Iris pigment epithelial cell (primary cell): ENCODE results near the gene FSCN2.
"Not testable (repeated sequence)": the region's sequence is repeated elsewhere in the genome, so short reads cannot be mapped to it uniquely, and the experiment has no call there.

ENCODE experiments used
- DNase-seq: peaks from one replicate; pipeline ENCODE4 v3.0.0-alpha.2; 2011; ENCODE audit warnings: low read depth

The FSCN2 gene

DNA sequence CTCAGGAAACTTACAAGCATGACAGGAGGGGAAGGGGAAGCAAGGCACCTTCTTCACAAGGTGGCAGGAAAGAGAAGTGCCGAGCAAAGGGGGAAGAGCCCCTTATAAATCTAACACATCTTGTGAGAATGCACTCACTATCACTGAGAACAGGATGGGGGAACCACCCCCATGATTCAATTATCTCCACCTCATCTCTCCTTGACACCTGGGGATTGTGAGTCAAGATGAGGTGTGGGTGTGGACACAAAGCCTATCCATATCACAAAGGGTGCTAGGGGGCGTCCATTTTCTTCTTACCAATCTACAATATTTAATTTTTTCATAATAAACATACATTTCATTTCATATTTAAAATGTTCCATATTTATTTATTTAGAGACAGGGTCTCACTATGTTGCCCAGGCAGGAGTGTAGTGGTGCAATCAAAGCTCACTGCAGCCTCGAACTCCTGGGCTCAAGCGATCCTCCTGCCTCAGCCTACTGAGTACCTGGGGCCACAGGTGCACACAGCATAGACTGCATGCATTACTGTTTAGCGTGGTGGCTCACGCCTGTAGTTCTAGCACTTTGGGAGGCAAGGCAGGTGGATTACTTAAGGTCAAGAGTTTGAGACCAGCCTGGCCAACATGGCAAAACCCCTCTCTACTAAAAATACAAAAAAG is 50.5 kb downstream of the FSCN2 start:
- no peak for DNase-seq

DNA sequence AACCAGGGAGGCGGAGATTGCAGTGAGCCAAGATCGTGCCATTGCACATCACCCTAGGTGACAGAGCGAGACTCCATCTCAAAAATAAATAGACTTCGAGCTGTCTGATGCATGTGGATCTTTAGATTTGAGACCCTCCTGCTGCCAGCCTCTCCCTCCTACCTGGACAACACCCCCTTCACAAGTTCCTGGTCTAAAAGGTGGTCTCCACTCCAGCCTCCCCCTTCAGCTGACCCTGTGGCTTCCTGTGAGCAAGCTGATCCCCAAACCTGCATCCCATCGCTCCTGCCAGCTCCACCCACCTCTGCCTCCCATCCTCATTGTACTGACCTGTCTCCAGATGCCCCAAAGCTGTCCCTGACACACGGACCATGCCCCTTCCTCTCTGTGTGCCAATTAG is 51.1 kb downstream of the FSCN2 start:
- DNase-seq = no peak

GRCh38 chr17:81579821-81580321 is 51.7 kb downstream of the FSCN2 start:
- peak; percentile 92 for DNase-seq

DNA sequence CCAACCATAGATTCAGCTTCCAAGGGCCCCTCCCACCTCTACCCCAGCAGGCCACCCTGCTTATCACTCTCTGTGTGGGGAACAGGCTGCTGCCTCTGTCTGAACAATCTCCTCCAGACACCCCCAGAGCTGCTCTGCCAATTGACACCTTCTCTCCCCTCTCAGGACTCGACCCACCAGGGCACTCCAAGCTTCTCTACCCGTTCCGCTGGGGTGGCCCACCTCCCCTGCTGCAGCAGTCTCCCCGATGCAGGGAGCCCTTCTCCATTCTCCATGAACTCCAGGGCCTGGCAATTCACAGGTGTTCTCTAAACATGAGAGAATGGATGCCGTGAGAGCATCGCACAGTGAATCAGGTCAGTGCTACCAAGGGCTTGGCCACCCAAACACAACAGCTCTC is 52.3 kb downstream of the FSCN2 start:
- no peak for DNase-seq

DNA sequence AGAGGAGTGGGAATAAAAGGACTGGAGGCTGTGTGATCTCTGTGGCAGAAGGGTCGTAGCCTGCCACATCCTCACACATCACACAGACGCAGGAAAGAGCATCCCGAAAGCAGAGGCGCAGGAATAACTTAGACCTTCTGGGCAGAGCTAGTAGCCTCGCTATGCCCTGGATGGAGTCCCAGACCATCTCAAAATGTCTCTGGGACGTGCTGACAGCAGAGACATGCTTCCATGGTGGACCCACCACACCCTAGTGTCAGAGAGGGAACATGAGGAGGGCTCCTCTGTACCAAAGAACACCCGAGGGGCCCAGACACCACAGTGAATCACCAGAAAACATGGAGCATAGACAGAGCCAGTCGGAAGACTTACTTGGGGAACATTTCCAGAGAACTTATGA is 53.6 kb downstream of the FSCN2 start:
- DNase-seq = no peak

DNA sequence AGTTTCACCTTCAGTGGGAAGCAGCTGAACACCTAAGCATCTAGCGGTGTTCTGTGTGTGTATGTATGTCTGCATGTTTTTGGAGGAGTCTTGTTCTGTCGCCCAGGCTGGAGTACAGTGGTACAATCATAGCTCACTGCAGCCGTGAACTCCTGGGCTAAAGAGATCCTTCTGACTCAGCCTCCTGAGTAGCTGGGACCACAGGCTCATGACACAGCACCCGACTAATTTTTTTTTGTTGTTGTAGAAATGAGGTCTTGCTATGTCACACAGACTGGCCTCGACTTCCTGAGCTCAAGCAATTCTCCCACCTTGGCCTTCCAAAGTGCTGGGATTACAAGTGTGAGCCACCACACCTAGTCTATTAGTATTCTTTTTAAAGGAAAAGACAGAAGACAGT is 54.2 kb downstream of the FSCN2 start:
- DNase-seq = peak; percentile 85

DNA sequence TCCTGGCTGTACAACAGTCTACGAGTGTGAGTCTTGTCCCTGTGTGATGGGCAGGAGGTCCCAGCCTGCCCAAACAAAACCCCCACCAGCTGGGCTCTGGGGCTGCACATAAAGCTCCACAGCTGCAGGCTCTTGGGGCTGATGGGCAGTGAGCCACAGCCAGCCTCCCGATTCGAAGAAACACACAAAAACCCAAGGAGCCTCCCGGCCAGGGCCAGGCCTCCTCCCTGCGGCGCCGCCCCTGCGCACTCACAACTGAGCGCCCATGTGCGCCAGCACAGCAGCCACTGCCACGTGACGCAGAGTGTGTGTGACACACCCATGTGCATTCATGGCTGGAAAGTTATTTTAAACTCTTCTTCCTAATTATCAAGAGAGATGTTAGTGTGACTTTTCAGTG is 54.6 kb downstream of the FSCN2 start:
- DNase-seq = no peak

DNA sequence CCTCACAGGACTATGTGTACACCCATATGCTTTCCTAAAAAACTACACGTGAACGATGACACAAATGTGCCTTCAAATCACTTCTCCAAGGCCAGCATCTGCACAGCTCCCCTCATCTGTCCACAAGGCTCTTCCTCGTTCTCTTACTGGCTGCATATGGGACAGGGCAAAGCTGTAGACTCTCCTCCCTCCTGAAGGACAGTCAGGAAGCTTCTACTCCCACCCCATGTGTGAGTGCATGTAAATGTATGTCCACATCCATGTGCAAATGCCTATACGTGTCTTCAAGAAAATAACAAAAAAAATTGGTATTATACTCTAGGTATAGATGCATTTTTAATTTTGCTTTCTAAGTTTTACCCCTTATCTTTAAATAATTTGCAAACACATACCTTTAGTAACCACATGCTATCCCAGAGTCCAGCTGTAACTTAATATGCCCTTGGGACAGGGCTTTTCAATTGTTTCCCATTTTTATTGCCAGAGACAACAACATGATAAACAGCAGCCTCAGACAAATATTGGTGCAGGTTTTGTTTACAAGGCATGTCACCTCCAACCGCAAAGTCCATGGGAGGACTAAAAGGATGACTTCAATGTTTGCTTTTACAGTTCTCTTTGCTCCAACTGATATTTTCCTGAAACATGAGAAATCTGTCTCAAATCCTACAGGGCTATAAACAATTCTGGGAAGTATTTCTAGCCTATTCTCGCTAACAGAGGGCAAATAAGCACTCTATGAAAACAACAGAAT is 55.6 kb downstream of the FSCN2 start:
- DNase-seq = peak; percentile 55

DNA sequence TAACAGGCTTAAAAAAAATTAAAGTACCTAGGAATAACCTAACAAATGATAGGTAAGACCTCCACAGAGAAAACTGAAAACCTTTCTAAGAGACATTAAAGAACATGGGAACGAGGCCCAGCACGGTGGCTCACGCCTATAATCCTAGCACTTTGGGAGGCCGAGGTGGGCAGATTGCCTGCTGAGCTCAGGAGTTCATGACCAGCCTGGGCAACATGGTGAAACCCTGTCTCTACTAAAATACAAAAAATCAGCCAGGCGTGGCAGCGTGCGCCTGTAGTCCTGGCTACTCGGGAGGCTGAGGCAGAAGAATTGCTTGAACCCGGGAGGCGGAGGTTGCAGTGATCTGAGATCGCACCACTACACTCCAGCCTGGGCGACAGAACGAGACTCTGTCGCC is 56.6 kb downstream of the FSCN2 start:
- not testable (repeated sequence) for DNase-seq

- no peak for DNase-seq
Observed at GRCh38 chr17:81586096-81586495, 57.9 kb downstream of the FSCN2 start.
